NCI-H1417 (cell line): Measurements from ENCODE around the gene TMPRSS3.

Experiments used
- DNase-seq, 3 experiments: peaks; one replicate each; lab custom pipeline; 2025; lab: John Stamatoyannopoulos, UW

The TMPRSS3 gene

GRCh38 chr21:42373196-42373907, 22.5 kb downstream of the TMPRSS3 start:
- DNase-seq: no peak

- DNase-seq: no peak
Observed at GRCh38 chr21:42370894-42371654, 24.8 kb downstream of the TMPRSS3 start.

- DNase-seq: no peak
Observed at GRCh38 chr21:42369821-42370220, 26.0 kb downstream of the TMPRSS3 start.

GRCh38 chr21:42367367-42368165, 28.3 kb downstream of the TMPRSS3 start:
- DNase-seq: peak in 1 of 3 experiments; percentile 12

GRCh38 chr21:42366292-42367010, 29.4 kb downstream of the TMPRSS3 start, which contains the start of gene TFF1:
TFF1 (minus strand) TSS chr21:42366535; CDS start chr21:42366495, 40 bp downstream.
- DNase-seq: no peak

GRCh38 chr21:42365770-42366169, 30.1 kb downstream of the TMPRSS3 start:
- no peak for DNase-seq

GRCh38 chr21:42364304-42364865, 31.5 kb downstream of the TMPRSS3 start:
- no peak for DNase-seq

- peak in 1 of 3 experiments; percentile 11 for DNase-seq
Observed at GRCh38 chr21:42363312-42363711, 32.5 kb downstream of the TMPRSS3 start.

- DNase-seq: no peak
Observed at GRCh38 chr21:42362700-42363099, 33.2 kb downstream of the TMPRSS3 start.

- no peak for DNase-seq
Observed at GRCh38 chr21:42362198-42362597, 33.7 kb downstream of the TMPRSS3 start.

- peak in 1 of 3 experiments; percentile 10 for DNase-seq
Observed at GRCh38 chr21:42361286-42361685, 34.6 kb downstream of the TMPRSS3 start.

GRCh38 chr21:42360317-42360716, 35.5 kb downstream of the TMPRSS3 start:
- DNase-seq: no peak

- no peak for DNase-seq
Observed at GRCh38 chr21:42358937-42359336, 36.9 kb downstream of the TMPRSS3 start.

GRCh38 chr21:42358261-42358660, 37.6 kb downstream of the TMPRSS3 start:
- no peak for DNase-seq

GRCh38 chr21:42357307-42357706, 38.5 kb downstream of the TMPRSS3 start:
- DNase-seq: no peak

GRCh38 chr21:42356650-42357049, 39.2 kb downstream of the TMPRSS3 start:
- DNase-seq: no peak

- no peak for DNase-seq
Observed at GRCh38 chr21:42356046-42356445, 39.8 kb downstream of the TMPRSS3 start.

- no peak for DNase-seq
Observed at GRCh38 chr21:42353623-42354022, 42.2 kb downstream of the TMPRSS3 start.

GRCh38 chr21:42352441-42353095, 43.3 kb downstream of the TMPRSS3 start:
- no peak for DNase-seq

- DNase-seq: no peak
Observed at GRCh38 chr21:42351626-42352440, 44.0 kb downstream of the TMPRSS3 start.
